Duodenal mucosa (tissue), 2 donors: ENCODE results near the gene MCCC2.
"Not testable (repeated sequence)": the region's sequence is repeated elsewhere in the genome, so short reads cannot be mapped to it uniquely, and the experiment has no call there.

Experiments used
- H3K27ac ChIP-seq: one replicate; pipeline ENCODE4 v1.7.0; 2013; ENCODE audit warnings: low read depth, low read length
- H3K27me3 ChIP-seq, 2 donors: one replicate each; pipeline ENCODE4 v1.7.0; 2013; ENCODE audit warnings: low read length in 2 of 2, control low read depth in 1 of 2; ENCODE audit not compliant: insufficient read depth in 2 of 2, control insufficient read depth in 1 of 2
- H3K36me3 ChIP-seq, 2 donors: one replicate each; pipeline ENCODE4 v1.7.0; 2013; ENCODE audit warnings: low read length in 2 of 2, control low read depth in 1 of 2; ENCODE audit not compliant: insufficient read depth in 2 of 2, control insufficient read depth in 1 of 2
- H3K4me1 ChIP-seq, 2 donors: one replicate each; pipeline ENCODE4 v1.7.0; 2013; ENCODE audit warnings: low read length in 2 of 2, control low read depth in 1 of 2; ENCODE audit not compliant: insufficient read depth in 2 of 2, control insufficient read depth in 1 of 2
- H3K4me3 ChIP-seq, 2 donors: one replicate each; pipeline ENCODE4 v1.7.0; 2013; ENCODE audit warnings: low read length in 2 of 2, low read depth in 1 of 2
- H3K9ac ChIP-seq, 2 donors: one replicate each; pipeline ENCODE4 v1.7.0; 2013; ENCODE audit warnings: low read length in 2 of 2, low read depth in 1 of 2
- H3K9me3 ChIP-seq, 2 donors: one replicate each; pipeline ENCODE4 v1.7.0; 2013; ENCODE audit warnings: low read length in 2 of 2, control low read depth in 1 of 2; ENCODE audit not compliant: control insufficient read depth in 1 of 2

MCCC2 gene

GRCh38 chr5:71586941-71587765, at the start of gene MCCC2:
Gene MCCC2, plus strand, starts transcription at chr5:71587340. Its CDS starts 86 bp downstream, at chr5:71587426.
- Histone ChIP-seq H3K27ac (peak within 1 kb of the TSS; percentile 67), H3K36me3 (no peaks in the 10 kb centered on the region), H3K9me3 (no peaks in the 10 kb centered on the region), H3K9ac (peak within 1 kb of the TSS; percentile 79 to 82), H3K4me3 (peak within 1 kb of the TSS; percentile 89 to 96), H3K4me1 (peaks cover 21 to 25% of the 10 kb centered on the region in 2 donors), H3K27me3 (no peaks in the 10 kb centered on the region)

GRCh38 chr5:71537687-71538086, 49.5 kb upstream of the MCCC2 start:
- no peaks in the 10 kb centered on the region for H3K9me3 ChIP-seq
- H3K27me3 ChIP-seq = no peaks in the 10 kb centered on the region
- no peaks in the 10 kb centered on the region for H3K4me1 ChIP-seq
- H3K4me3 ChIP-seq = no peak overlapping the region
- peaks cover 10 to 42% of the 10 kb centered on the region in 2 donors for H3K36me3 ChIP-seq
- no peak overlapping the region for H3K27ac ChIP-seq
- no peak overlapping the region for H3K9ac ChIP-seq

GRCh38 chr5:71550885-71551284, 36.3 kb upstream of the MCCC2 start:
- H3K36me3 ChIP-seq = peaks cover 23 to 52% of the 10 kb centered on the region in 2 donors
- not testable (repeated sequence) for H3K9ac ChIP-seq, H3K27me3 ChIP-seq, H3K9me3 ChIP-seq, H3K4me3 ChIP-seq, H3K27ac ChIP-seq, H3K4me1 ChIP-seq

- H3K36me3 ChIP-seq = peaks cover 19 to 51% of the 10 kb centered on the region in 2 donors
- not testable (repeated sequence) for H3K4me3 ChIP-seq, H3K4me1 ChIP-seq, H3K27me3 ChIP-seq, H3K27ac ChIP-seq, H3K9me3 ChIP-seq, H3K9ac ChIP-seq
Measured at GRCh38 chr5:71551582-71551981, 35.6 kb upstream of the MCCC2 start.

GRCh38 chr5:71552026-71552749, 35.0 kb upstream of the MCCC2 start:
- H3K27me3 ChIP-seq, H3K9ac ChIP-seq, H3K4me3 ChIP-seq, H3K27ac ChIP-seq, H3K9me3 ChIP-seq, H3K4me1 ChIP-seq: not testable (repeated sequence)
- H3K36me3 ChIP-seq = peaks cover 19 to 51% of the 10 kb centered on the region in 2 donors

GRCh38 chr5:71563161-71563560, 24.0 kb upstream of the MCCC2 start:
- Histone ChIP-seq H3K27ac (no peak overlapping the region), H3K36me3 (peaks cover 21 to 53% of the 10 kb centered on the region in 2 donors), H3K9me3 (no peaks in the 10 kb centered on the region), H3K27me3 (no peaks in the 10 kb centered on the region), H3K4me3 (no peak overlapping the region), H3K4me1 (no peaks in the 10 kb centered on the region), H3K9ac (no peak overlapping the region)

- Histone ChIP-seq H3K9ac (no peak overlapping the region), H3K27me3 (no peaks in the 10 kb centered on the region), H3K4me3 (no peak overlapping the region), H3K9me3 (no peaks in the 10 kb centered on the region), H3K27ac (no peak overlapping the region), H3K4me1 (no peaks in the 10 kb centered on the region), H3K36me3 (peaks cover 20 to 47% of the 10 kb centered on the region in 2 donors)
Measured at GRCh38 chr5:71564895-71565294, 22.2 kb upstream of the MCCC2 start.

GRCh38 chr5:71569748-71570509, 17.2 kb upstream of the MCCC2 start:
- Histone ChIP-seq H3K36me3 (peaks cover 5 to 15% of the 10 kb centered on the region in 2 donors), H3K4me1 (peaks cover 0 to 5% of the 10 kb centered on the region in 2 donors), H3K27ac (no peak overlapping the region), H3K27me3 (no peaks in the 10 kb centered on the region), H3K9ac (no peak overlapping the region), H3K9me3 (no peaks in the 10 kb centered on the region), H3K4me3 (no peak overlapping the region)

- not testable (repeated sequence) for H3K4me3 ChIP-seq, H3K27ac ChIP-seq, H3K4me1 ChIP-seq, H3K9me3 ChIP-seq, H3K27me3 ChIP-seq, H3K36me3 ChIP-seq, H3K9ac ChIP-seq
Measured at GRCh38 chr5:71571811-71572210, 15.3 kb upstream of the MCCC2 start.

GRCh38 chr5:71573591-71573990, 13.5 kb upstream of the MCCC2 start:
- H3K27me3 ChIP-seq = no peaks in the 10 kb centered on the region
- no peak overlapping the region for H3K4me3 ChIP-seq
- peaks cover 0 to 5% of the 10 kb centered on the region in 2 donors for H3K4me1 ChIP-seq
- H3K9ac ChIP-seq = no peak overlapping the region
- H3K9me3 ChIP-seq = no peaks in the 10 kb centered on the region
- peaks cover 0 to under 1% of the 10 kb centered on the region in 2 donors for H3K36me3 ChIP-seq
- no peak overlapping the region for H3K27ac ChIP-seq
